PC-3 (cell line): ENCODE results near the gene UTS2B.

Experiments used
- CTCF ChIP-seq: fragments of 300-600 bp; sonication (generic); conservative IDR thresholded peaks from 2 replicates; pipeline ENCODE4 v1.5.1; 2017; ENCODE audit warnings: antibody characterized with exemption, low read depth, mild to moderate bottlenecking, low read length
- EZH2 ChIP-seq: fragments of 300-600 bp; sonication (generic); IDR thresholded peaks from one replicate; pipeline ENCODE4 v1.6.1; 2017; ENCODE audit warnings: antibody characterized with exemption, mild to moderate bottlenecking, low read length; ENCODE audit not compliant: unreplicated experiment
- EZH2phosphoT487 ChIP-seq: fragments of 300-600 bp; sonication (generic); IDR thresholded peaks from 2 replicates; pipeline ENCODE4 v1.6.1; 2018; ENCODE audit warnings: mild to moderate bottlenecking, antibody characterized with exemption, low read length, borderline replicate concordance

GRCh38 chr3:191302451-191302850, 27.9 kb downstream of the UTS2B start:
- TF ChIP-seq CTCF (no peak), EZH2 (no peak), EZH2phosphoT487 (no peak)
